HG02981 (cell line): ENCODE results near the gene FTO.
"Not testable (repeated sequence)": the region's sequence is repeated elsewhere in the genome, so short reads cannot be mapped to it uniquely, and the experiment has no call there.

Source experiments
- ATAC-seq: cut with Tn5 transposase; IDR thresholded peaks from one replicate; pipeline ENCODE4 v1.9.1; 2021; ENCODE audit warnings: mild to moderate bottlenecking, moderate library complexity; ENCODE audit not compliant: unreplicated experiment

FTO gene

DNA sequence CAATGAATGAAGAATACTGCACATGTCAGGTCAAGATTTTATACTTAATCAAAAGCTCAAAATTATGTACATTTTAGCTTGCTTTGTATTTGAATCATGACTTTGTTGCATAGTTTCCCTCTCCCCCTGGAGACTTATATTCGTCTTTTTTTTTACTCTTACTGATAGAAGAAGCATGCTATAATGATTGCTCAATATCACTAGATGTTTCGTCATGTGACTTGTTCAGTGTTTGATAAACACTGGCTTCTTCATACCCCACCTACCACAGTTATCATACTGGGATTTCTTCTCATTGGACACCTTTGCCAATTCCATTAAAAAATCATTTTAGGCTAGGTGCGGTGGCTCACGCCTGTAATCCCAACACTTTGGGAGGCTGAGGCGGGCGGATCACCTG is 148.7 kb downstream of the FTO start:
- no peak for ATAC-seq

- no peak for ATAC-seq
Observed at GRCh38 chr16:53855056-53855455, 151.1 kb downstream of the FTO start.

GRCh38 chr16:53855511-53855910 is 151.6 kb downstream of the FTO start:
- ATAC-seq, result no peak

GRCh38 chr16:53859995-53860540 is 156.1 kb downstream of the FTO start:
- ATAC-seq, result no peak

- no peak for ATAC-seq
Observed at GRCh38 chr16:53863861-53864260, 159.9 kb downstream of the FTO start.

GRCh38 chr16:53864819-53865493 is 161.0 kb downstream of the FTO start:
- ATAC-seq, result no peak

GRCh38 chr16:53865494-53865863 is 161.5 kb downstream of the FTO start:
- ATAC-seq, result no peak

- ATAC-seq, result no peak
Observed at GRCh38 chr16:53866520-53866919, 162.6 kb downstream of the FTO start.

GRCh38 chr16:53870831-53871230 is 166.9 kb downstream of the FTO start:
- no peak for ATAC-seq

- ATAC-seq, result no peak
Observed at GRCh38 chr16:53872248-53873221, 168.6 kb downstream of the FTO start.

DNA sequence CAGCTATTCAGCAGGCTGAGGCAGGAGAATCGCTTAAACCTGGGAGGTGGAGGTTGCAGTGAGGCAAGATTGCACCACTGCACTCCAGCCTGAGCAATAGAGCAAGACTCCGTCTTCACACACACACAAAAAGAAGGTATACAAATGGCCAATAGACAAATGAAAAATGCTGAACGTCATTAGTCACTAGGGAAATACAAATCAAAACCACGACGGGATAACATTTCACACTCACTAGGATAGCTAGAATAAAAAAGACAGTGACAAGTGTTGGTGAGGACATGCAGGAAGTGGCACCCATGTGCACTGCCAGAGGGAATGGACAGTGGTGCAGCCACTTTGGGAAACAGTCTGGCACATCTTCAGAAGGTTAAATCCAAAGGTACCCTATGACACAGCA is 172.9 kb downstream of the FTO start:
- no peak for ATAC-seq

DNA sequence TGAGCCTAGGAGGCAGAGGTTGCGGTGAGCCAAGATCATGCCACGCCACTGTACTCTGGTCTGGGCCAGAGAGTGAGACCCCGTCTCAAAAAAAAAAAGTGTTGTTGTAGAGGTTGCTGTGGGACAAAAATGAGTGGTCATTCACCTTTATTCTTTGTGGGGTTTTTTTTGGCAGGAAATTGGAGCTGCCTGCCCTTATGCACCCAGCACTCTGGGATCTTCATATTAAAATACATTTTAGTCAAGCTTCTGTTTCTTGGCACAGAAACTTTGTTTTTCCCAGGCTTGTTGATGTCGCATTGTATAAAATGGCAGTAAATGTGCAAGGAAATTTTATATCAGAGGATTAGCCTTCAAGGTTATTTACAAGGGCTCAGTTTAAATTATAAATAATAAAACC is 174.3 kb downstream of the FTO start:
- no peak for ATAC-seq

- no peak for ATAC-seq
Observed at GRCh38 chr16:53881371-53881770, 177.4 kb downstream of the FTO start.

GRCh38 chr16:53882310-53882709 is 178.4 kb downstream of the FTO start:
- no peak for ATAC-seq

DNA sequence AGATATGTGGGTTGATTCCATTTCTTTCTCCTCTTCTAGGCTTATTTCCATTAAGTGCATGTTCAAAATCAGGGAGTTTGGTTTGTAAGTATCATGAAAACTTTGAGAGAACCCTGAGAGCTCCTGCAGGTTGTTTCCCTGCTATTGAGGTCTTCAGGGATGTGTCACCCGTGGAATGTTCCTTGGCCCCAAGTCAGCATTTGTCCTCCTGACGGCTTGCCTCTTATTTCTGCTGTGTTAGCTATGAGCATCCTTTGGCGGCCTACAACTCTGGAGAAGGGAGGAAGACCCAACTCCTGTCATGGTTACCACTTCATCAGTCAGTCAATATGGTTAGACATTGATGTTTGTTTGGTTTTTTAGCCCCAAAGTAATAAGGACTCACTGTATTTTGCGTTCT is 180.8 kb downstream of the FTO start:
- no peak for ATAC-seq

DNA sequence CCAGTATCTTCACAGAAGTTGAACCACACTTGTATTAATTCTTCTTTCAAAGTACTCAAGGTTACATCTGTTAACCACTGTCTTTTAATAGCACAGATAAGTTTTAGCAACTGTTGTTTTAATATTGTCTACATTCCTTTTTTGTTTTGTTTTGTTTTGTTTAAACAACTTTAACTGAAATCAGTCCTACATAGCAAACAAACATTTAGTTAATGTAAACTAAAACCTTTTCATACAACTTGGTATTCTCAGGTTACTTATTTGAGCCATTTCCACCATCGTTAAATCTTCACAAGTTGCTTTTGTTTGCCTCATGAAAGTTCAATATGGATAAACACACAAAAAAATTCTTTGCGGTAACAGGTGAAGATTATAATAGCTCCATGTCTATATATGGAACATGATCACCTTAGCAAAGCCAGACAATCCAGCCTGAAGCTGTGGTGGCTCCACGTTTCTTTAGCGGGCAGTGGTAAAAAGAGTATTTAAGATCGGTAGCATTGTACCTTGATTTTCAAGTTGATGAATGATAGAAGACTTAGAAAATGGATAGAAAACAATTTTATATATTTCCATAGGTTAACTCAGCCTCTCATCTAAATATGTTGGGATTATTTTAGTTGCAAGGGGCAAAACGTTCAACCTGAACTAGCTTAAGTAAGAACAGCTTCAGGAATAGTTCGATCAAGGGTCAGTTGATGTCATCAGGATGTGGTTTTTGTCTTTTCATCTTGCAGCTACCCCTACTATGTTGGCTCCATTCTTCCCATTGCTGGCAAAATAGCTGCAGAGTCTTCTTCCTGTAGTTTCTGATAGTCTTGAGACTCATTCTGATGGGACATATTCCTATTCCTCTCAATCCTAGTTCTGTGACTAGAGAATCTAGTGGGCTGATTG is 182.8 kb downstream of the FTO start:
- ATAC-seq, result no peak

DNA sequence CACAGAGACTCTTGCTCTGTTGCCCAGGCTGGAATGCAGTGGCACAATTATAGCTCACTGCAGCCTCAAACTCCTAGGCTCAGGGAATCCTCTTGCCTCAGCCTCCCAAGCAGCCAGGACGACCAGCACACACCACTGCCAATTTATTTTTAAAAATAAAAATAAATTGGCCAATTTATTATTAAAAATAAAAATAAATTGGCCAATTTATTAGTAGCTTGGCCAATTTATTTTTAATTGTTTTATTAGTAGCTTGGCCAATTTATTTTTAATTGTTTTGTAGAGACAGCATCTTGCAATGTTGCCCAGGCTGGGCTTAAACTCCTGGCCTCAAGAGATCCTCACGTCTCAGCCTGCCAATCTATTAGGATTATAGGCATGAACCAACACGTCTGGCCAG is 184.3 kb downstream of the FTO start:
- ATAC-seq, result no peak

DNA sequence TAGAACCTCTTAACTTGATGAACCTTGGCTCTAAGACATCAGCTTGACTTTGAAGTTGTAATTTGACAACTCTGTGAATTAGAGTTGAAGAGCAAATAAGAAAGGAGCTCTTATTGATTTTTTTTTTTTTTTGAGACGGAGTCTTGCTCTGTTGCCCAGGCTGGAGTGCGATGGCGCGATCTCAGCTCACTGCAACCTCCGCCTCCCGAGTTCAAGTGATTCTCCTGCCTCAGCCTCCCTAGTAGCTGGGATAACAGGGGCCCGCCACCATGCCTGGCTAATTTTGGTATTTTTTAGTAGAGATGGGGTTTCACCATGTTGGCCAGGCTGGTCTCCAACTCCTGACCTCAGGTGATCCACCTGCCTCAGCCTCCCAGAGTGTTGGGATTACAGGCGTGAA is 186.9 kb downstream of the FTO start:
- not testable (repeated sequence) for ATAC-seq

GRCh38 chr16:53891409-53892139 is 187.6 kb downstream of the FTO start:
- ATAC-seq, result no peak

- ATAC-seq, result no peak
Observed at GRCh38 chr16:53892155-53892554, 188.2 kb downstream of the FTO start.
